Measurements from ENCODE around the gene PLXNA4. TPM values are rescaled to one million over a fixed set of nuclear protein-coding genes. Genes with fewer than 3 reads are reported as not detected.

PLXNA4 gene
- total and polyA plus RNA-seq, 10 donors, result 0.15 to 14.7 (median 8.7) TPM

GRCh38 chr7:132428247-132428919, 147.9 kb downstream of the PLXNA4 start:
- intact Hi-C loops (cut with DNase I; ENCODE audit: low total_unique reads), result no loop called here
- WGBS, 5 donors, result 46 to 61% (median 53%) methylated on average over 12 of the region's 12 CpGs
- peaks cover 0 to 8% (median 0%) of the 10 kb centered on the region in 7 donors for H3K27me3 ChIP-seq (replicated peaks in 1 of 7)
- TF ChIP-seq POLR2AphosphoS5 (IDR thresholded peaks at IDR 0.05) (no peak), POLR2A (IDR thresholded peaks at IDR 0.05) (no peak)
- TF ChIP-seq, protein P1, sequence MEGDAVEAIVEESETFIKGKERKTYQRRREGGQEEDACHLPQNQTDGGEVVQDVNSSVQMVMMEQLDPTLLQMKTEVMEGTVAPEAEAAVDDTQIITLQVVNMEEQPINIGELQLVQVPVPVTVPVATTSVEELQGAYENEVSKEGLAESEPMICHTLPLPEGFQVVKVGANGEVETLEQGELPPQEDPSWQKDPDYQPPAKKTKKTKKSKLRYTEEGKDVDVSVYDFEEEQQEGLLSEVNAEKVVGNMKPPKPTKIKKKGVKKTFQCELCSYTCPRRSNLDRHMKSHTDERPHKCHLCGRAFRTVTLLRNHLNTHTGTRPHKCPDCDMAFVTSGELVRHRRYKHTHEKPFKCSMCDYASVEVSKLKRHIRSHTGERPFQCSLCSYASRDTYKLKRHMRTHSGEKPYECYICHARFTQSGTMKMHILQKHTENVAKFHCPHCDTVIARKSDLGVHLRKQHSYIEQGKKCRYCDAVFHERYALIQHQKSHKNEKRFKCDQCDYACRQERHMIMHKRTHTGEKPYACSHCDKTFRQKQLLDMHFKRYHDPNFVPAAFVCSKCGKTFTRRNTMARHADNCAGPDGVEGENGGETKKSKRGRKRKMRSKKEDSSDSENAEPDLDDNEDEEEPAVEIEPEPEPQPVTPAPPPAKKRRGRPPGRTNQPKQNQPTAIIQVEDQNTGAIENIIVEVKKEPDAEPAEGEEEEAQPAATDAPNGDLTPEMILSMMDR (IDR thresholded peaks at IDR 0.05 in 8 of 11, conservative IDR thresholded peaks at IDR 0.05 in 3 of 11), result no peak
- peak; percentile 39 for DNase-seq
- peaks cover 0 to 46% (median 4%) of the 10 kb centered on the region in 6 donors for H3K4me1 ChIP-seq
- no peak overlapping the region for H3K27ac ChIP-seq
- no peaks in the 10 kb centered on the region for H3K9me3 ChIP-seq
- H3K4me3 ChIP-seq, result no peak overlapping the region
- no peaks in the 10 kb centered on the region for H3K36me3 ChIP-seq

DNA sequence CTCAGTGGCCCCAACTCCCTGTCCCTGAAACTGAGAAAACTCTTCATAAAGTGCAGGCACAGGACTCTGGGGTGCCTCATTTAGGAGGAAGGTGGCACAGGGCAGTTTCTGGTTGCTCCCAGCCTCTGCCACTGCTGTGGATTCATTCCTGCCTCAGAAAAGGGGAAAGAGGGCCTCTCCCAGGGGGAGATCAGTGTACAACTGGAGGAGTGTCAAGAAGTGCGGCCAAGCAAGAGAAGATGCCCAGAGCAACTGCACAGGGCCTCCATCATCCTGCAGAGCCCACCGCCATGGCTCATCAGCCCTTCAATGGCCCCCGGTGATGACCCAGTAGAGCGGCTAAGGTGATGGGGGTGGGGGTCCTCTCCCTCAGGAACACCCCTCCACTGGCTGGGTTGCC, 150.3 kb downstream of the PLXNA4 start:
- no peak for TF ChIP-seq POLR2A (IDR thresholded peaks at IDR 0.05)
- TF ChIP-seq, protein P1 (IDR thresholded peaks at IDR 0.05 in 8 of 11, conservative IDR thresholded peaks at IDR 0.05 in 3 of 11), result no peak
- TF ChIP-seq POLR2AphosphoS5 (IDR thresholded peaks at IDR 0.05), result no peak
- Histone ChIP-seq H3K36me3 (no peaks in the 10 kb centered on the region), H3K27me3 (replicated peaks in 1 of 7) (peaks cover 0 to 8% (median 0%) of the 10 kb centered on the region in 7 donors), H3K9me3 (no peaks in the 10 kb centered on the region), H3K4me3 (no peak overlapping the region), H3K4me1 (peaks cover 0 to 30% (median under 1%) of the 10 kb centered on the region in 6 donors), H3K27ac (no peak overlapping the region)
- DNase-seq, result no peak
- WGBS, 5 donors, result 85 to 100% (median 92%) methylated on average over 2 to 4 of the region's 4 CpGs
- intact Hi-C loops (cut with DNase I; ENCODE audit: low total_unique reads), result no loop called here

GRCh38 chr7:132424821-132425724, 151.2 kb downstream of the PLXNA4 start:
- intact Hi-C loops (cut with DNase I; ENCODE audit: low total_unique reads), result no loop called here
- DNase-seq, result peak; percentile 63
- Histone ChIP-seq H3K27me3 (replicated peaks in 1 of 7) (peaks cover 0 to 8% (median 0%) of the 10 kb centered on the region in 7 donors), H3K9me3 (no peaks in the 10 kb centered on the region), H3K4me1 (peaks cover 0 to 22% (median 0%) of the 10 kb centered on the region in 6 donors), H3K27ac (no peak overlapping the region), H3K4me3 (no peak overlapping the region), H3K36me3 (no peaks in the 10 kb centered on the region)
- whole genome bisulfite sequencing, 5 donors, result 68 to 80% (median 74%) methylated on average over 15 of the region's 15 CpGs
- TF ChIP-seq, protein P1 (IDR thresholded peaks at IDR 0.05 in 8 of 11, conservative IDR thresholded peaks at IDR 0.05 in 3 of 11), result no peak
- TF ChIP-seq POLR2A (IDR thresholded peaks at IDR 0.05) (no peak), POLR2AphosphoS5 (IDR thresholded peaks at IDR 0.05) (no peak)

DNA sequence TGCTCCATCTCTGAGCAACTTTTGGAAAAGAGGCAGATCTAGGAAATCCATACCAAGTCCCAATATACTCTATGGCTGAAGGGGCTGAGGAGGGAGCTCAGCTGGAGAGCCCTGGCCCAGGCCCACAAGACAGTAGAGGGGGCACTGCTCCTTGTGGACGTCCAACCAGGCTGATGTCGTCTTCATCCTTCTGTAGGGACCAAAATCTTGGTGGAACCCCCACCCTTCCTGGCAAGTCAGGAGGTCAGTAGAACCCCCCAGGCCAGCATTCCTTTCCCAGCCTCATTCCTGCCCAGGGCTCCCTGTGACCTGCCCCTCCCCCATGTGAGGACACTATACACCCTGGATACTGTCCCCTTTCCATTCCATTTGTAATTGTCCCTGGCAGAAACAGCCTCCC, 152.0 kb downstream of the PLXNA4 start:
- Histone ChIP-seq H3K4me1 (peaks cover 0 to 21% (median 0%) of the 10 kb centered on the region in 6 donors), H3K4me3 (no peak overlapping the region), H3K27ac (no peak overlapping the region), H3K36me3 (no peaks in the 10 kb centered on the region), H3K27me3 (replicated peaks in 1 of 7) (peaks cover 0 to 8% (median 0%) of the 10 kb centered on the region in 7 donors), H3K9me3 (no peaks in the 10 kb centered on the region)
- TF ChIP-seq POLR2A (IDR thresholded peaks at IDR 0.05), result no peak
- TF ChIP-seq POLR2AphosphoS5 (IDR thresholded peaks at IDR 0.05), result no peak
- peak; percentile 41 for DNase-seq
- WGBS, 5 donors, result 74 to 92% (median 84%) methylated on average over 2 of the region's 2 CpGs
- intact Hi-C loops (cut with DNase I; ENCODE audit: low total_unique reads), result no loop called here
